Fibroblast of skin of right quadriceps (primary cell): ENCODE data around the gene APOD.
A peak's percentile ranks its signal among the peaks of the same experiment; 100 is the strongest.

Experiments used
- DNase-seq: peaks from one replicate; pipeline ENCODE4 v3.0.0-alpha.2; 2013

Gene APOD

GRCh38 chr3:195584543-195584870, 767 bp upstream of the APOD start:
- DNase-seq: no peak

GRCh38 chr3:195582947-195583346, 793 bp downstream of the APOD start:
- DNase-seq: no peak

DNA sequence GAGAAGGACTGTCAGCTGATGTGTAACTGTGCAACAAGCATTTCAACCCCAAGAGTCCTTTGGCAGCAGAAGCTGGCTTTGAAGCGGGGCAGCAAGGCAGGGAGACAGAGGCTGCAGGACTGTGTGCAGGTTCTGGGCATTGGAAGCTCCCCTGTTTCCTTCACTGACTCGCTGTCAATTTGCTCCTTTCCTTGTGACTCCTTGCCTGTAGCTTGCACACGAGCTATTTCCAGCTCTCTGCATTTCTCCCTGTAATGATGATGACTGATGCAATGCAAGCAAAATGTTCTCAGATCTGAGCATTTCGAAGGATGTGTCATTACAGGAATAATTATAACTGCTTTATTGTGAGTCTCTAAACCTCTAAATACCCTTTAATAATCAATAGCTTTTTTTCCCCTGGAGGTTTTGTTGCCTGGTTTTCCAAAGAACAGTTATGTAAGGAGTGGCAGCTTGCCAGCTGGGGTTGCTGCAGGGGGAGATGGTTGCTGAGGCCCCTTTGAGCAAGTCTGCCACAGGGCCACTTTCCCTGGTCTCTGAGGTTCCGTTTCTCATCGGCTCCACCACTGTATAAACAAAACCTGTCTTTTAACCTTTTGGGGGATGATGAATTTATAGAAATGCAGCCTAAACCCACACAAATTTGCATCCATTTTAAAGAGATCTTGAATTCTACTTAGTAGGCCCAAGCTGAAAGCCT, 2.8 kb downstream of the APOD start:
- DNase-seq: peak; percentile 47

DNA sequence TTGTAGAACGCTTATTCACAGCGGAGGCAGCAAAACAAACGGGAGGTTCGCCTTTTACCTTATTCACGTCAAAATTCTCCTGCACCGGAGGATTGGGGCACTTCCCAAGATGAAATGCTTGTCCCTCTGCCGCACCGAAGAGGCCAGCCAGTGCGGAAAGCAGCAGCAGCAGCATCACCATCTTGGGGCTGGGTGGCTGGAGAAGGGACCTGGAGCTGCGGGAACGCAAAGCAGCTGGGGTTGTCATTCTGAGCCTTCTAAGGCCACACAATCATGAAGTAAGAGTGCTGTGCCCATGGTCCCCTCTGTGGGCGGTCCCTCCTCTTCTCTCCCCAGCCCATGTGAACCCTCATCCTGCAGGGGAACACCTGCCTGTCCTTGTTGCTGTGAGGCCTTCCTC, 4.5 kb downstream of the APOD start:
- no peak for DNase-seq

GRCh38 chr3:195578565-195578964, 5.2 kb downstream of the APOD start:
- DNase-seq: no peak

- DNase-seq: no peak
Observed at GRCh38 chr3:195577645-195578177, 6.0 kb downstream of the APOD start.

DNA sequence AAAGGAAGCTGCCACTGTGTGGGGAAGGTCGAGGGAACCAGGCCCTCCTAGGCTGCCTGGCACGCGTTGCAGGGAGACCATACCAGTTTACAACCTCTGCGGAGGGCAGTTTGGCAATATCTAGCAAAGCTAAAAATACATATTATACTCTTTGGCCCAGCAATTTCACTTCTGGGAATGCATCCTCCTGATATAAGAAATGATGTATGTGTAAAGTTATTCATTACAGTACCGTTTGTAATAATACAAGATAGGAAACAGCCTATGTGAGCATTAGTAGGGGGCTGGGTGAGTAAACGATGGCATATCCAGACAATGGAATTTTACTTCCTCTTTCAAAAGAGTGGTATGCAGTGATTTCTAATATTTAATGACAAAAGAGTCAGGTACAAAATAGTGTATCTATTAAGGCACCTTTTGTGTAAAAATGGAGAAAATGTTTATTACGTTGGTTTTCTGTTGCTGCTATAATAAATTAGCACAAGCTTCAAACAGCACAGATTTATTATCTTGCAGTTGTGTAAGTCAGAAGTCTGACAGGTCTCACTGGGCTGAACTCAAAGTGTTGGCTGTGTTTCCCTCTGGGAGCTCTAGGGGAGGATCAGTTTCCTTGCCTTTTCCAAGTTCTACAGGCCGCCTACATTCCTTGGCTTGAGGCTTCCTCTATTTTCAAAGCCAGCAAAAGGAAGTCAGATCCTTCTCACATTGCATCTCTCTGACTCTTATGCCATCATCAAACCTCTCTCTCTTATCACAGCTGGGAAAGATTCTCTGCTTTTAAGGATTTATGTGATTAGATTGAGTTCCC, 9.0 kb downstream of the APOD start:
- DNase-seq: no peak

GRCh38 chr3:195573611-195574496, 9.9 kb downstream of the APOD start:
- no peak for DNase-seq

DNA sequence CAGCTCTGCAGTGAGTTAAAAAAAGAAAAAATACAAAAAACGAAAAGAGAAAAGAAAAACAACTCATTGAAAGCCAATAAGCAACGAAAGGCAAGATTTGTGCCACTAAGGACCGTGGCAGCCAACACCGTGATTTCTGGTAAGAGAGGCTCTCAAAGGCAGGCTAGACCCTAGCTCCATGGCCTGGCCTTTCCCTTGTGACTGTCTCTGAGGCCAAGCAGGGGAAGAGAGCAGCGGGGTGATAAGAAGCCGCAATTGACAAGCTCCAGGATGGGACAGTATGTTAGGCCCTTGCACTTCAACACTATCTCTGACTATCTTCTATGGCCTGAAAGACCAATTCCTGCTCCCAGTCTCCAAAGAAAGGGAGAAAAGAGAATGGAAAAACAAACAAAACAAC, 12.4 kb downstream of the APOD start:
- no peak for DNase-seq

DNA sequence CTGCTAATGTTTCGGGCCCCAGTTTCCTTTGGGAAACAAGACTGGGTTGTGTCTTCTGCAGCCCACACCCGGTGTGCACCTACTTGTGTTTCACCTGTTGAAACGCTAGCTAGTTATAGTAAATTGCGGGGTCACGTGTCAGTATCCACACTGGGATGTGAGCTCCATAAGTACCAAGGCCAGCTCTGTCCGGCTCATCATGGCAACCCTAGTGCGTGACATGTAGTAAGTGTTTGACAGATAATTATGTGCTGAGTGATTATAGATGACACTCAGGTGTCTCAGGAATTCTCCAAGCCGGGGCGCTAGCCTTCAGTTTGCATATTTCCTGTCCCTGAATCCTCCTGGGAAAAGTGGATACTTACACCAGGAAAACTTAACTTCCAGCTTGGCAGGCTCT, 12.8 kb downstream of the APOD start:
- DNase-seq: no peak

DNA sequence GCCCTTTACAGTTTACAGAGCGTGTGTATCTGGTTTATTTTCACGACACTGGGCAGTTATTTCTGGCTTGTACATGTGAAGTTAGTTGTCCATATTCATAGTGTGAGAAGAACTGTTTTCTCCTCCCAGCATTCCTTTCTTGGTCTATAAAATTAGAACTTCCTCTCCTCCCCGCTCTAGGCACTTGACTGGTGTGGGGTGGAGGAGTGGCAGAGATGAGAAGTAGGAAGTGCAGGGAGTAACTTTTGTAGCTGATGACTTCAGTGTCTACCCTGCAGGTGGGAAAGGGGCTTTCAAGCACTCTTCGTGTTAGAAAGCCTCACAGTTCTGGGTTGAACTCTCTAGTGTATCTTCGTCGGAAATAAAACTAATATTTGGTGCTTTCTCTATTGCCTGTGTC, 13.4 kb downstream of the APOD start:
- DNase-seq: no peak

GRCh38 chr3:195568630-195569029, 15.1 kb downstream of the APOD start:
- DNase-seq: no peak

DNA sequence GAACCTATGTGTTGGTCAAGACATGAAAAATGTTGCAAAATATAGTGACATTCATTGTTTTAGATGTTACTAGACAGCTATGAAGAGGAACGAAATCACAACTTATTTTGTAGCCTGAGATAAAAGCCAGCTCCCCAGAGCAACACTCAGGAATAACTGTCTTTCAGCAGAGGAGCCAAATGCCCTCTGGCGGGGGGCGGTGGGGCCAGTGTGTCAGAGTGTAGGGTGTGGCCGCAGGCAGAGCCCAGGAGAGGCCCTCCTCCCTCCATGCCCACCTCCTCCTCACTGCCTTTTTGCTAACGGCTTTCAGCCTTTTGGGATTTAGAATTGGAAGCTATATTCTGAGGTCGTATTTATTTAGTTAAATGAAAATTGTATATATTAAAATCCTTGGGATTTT, 16.9 kb downstream of the APOD start:
- no peak for DNase-seq

GRCh38 chr3:195565716-195566115, 18.0 kb downstream of the APOD start:
- no peak for DNase-seq

- DNase-seq: no peak
Observed at GRCh38 chr3:195563317-195563716, 20.4 kb downstream of the APOD start.

- no peak for DNase-seq
Observed at GRCh38 chr3:195559723-195560409, 23.9 kb downstream of the APOD start.

DNA sequence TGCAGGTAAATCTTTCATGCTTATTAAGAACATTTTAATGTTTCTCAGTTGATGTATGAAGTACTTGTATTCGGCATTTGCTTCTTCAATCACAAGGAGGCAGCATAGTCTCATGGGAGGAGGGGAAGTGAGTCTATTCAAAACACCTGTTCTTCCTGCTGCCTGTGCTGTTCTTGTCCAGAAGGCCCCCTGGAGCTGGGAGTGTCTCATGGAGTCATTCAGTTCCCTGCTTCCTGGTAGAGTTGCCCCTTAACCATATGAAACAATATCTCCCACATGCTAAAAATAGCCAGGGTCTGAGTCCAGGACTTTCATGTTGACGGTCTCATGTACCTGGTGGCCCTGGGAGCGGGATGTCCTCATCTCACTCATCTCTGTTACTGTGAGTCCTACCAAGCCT, 25.1 kb downstream of the APOD start:
- no peak for DNase-seq

- no peak for DNase-seq
Observed at GRCh38 chr3:195557322-195557721, 26.4 kb downstream of the APOD start.

GRCh38 chr3:195556390-195556789, 27.4 kb downstream of the APOD start:
- DNase-seq: no peak

DNA sequence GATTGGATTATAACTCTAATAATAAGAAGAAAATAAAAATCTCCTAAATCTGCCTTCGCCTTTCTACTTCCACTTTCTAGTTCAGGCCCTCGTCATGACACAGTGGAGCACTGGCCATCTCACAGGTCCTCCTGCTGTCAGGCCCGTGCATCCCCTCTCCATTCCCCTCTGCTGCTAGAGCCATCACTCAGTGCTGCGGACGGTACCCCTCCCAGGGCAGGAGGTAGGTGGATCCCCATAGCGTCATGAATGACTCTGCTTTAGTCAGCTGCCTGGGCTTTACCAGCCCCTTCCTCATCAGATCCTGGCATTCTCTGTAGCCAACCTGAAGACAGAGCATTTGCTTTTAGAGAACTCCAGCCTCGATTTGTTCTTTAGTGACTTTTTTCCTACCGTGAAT, 28.6 kb downstream of the APOD start:
- no peak for DNase-seq

- no peak for DNase-seq
Observed at GRCh38 chr3:195554458-195554857, 29.3 kb downstream of the APOD start.

- no peak for DNase-seq
Observed at GRCh38 chr3:195553268-195553667, 30.5 kb downstream of the APOD start.
